NCI-H2107 treated with DMSO at 0.1 percent for 48 hours (cell line): ENCODE measurements around the gene ZNF93.
"Not testable (repeated sequence)": the region's sequence is repeated elsewhere in the genome, so short reads cannot be mapped to it uniquely, and the experiment has no call there.

Experiments
- DNase-seq: peaks from one replicate; lab custom pipeline; 2025; ENCODE audit not compliant: unreplicated experiment; lab: John Stamatoyannopoulos, UW

ZNF93 gene

DNA sequence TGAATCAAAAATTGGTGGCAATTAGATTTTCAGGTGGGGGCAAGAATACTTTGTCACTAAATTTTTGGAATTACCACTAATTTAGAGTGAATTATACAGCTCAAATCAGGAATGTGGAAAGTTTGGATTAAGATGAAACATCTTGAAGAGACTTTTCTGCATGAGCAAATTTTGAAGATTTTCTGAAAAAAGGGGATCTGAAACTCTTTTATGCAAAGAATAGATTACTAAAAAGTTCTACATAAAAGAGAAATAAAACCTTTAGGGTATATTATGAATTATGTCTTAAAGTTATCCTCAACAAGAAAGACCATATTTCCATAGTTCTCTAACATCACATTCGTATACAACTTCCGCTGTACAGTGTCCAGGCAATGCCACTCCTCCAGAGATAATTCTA, 36.7 kb downstream of the ZNF93 start:
- DNase-seq: no peak

GRCh38 chr19:19938449-19938848, 37.7 kb downstream of the ZNF93 start:
- DNase-seq: no peak

- no peak for DNase-seq
Measured at GRCh38 chr19:19943848-19944582, 43.3 kb downstream of the ZNF93 start.

GRCh38 chr19:19944583-19944880, 43.8 kb downstream of the ZNF93 start:
- no peak for DNase-seq

DNA sequence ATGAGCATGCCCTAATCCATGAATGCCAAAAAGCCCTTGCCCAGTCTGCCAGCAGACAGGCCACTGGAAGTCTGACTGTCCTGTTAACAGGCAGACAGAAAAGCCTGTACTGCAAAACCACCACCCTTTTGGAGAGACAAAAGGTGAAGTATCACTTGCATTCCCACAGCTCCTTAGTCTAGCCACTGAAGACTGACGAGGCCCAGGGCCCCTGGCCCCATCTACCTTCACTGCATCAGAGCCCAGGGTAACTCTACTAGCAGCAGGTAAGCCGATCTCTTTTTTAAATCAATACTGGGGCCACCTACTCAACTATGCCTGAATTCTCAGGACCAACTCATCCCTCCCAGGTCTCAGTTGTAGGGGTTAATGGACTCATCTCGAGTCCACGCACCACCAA, 45.5 kb downstream of the ZNF93 start:
- DNase-seq: no peak

DNA sequence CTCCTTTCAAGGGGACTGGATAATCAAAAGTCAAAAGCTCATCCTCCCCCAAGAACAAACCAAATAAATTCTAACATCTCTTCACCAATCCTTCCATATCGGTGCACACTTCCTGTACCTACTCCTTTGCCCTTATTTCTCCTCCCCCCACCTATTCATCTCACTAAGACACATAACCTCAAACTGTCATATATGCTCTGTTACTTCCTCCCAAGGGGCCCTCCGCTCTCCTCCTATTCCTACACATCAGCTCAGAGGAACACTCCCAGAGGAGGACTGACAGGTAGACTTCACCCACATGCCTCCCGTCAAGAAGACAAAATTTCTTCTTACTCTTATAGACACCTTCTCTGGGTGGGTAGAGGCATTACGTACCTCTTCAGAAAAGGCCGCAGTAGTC, 48.1 kb downstream of the ZNF93 start:
- no peak for DNase-seq

GRCh38 chr19:19955208-19955607, 54.5 kb downstream of the ZNF93 start:
- DNase-seq: no peak

DNA sequence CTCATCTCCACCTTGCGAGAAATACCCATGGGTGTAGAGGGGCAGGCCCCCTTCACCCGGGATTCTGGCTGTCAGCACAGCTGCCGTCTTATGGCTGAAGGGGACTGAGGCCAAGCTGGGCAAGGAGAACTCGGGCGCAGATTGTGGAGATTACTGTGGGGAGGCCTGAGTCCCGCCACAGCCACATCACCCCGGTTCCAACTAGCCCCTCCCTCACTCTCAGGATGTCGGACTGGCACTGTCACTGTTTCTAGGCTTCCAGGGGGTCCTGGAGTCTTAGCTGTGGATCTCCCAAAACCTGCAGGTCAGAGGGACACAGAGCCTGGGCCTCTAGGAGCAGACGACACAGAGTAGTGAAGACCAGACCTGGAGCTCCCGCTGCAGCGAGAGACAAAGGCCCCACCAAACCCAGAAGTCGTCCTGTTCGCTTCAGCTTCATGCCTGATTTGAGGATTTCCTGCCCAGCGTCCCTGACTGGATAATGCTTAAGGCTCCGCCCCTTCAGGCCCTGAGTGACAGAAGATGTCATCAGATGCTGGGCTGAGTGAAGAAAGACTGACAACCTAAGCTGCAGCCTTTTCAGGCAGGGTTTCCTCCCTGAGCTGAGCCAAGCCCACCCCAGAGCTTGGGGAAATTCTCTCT, 55.8 kb downstream of the ZNF93 start:
- no peak for DNase-seq

GRCh38 chr19:19957766-19958165, 57.0 kb downstream of the ZNF93 start:
- not testable (repeated sequence) for DNase-seq

DNA sequence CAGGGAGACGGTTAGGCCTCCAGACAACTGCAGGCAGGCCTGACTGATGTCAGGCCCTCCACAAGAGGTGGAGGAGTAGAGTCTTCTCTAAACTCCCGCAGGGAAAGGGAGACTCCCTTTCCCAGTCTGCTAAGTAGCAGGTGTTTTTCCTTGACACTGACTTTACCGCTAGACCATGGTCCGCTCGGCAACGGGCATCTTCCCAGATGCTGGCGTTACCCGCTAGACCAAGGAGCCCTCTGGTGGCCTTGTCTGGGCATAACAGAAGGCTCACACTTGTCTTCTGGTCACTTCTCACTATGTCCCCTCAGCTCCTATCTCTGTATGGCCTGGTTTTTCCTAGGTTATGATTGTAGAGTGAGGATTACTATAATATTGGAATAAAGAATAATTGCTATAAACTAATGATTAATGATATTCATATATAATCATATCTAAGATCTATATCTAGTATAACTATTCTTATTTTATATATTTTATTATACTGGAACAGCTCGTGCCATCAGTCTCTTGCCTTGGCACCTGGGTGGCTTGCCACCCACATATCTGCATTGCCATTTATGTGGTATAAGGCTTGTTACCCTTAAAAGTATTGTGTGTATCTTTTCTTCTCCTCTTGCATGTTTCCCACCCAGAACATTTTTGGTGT, 58.5 kb downstream of the ZNF93 start:
- DNase-seq: peak; percentile 15

DNA sequence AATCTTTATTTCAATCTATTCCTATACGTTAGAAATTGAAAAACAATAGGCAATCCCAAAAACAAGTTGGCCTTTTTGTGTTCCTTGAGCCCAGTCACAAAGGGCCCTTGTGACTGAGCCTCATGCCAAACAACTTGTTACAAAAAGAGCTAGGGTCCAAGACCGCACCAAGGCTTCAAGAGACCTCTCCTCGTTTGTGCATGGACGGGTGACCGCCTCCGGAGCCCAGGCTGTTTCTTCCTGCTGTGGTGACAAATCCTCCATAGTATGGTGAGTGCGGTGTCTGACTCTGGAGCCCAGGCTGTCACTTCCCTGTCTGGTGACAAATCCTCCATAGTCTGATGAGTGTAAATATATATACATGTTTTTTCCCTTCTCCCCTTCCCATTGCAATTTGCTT, 63.7 kb downstream of the ZNF93 start:
- no peak for DNase-seq

DNA sequence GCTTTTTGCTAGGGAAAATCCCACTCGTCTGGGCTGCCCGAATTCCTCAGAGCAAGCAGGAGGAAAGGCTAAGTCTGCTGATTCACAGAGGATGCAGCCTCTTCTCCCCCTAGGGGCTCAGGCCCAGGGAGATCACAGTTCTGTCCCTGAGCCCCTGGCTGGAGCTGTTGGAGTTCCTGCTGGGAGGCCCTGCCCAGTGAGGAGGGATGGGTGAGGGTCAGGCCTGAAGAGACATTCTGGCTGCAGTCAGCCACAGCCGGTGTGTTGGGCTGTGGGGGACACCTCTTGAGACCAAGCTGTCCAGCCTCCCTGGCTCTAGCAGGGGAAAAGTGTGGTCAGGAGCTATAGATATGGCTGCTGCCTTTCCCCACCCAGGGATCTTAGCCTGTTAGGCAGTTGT, 65.4 kb downstream of the ZNF93 start:
- not testable (repeated sequence) for DNase-seq

DNA sequence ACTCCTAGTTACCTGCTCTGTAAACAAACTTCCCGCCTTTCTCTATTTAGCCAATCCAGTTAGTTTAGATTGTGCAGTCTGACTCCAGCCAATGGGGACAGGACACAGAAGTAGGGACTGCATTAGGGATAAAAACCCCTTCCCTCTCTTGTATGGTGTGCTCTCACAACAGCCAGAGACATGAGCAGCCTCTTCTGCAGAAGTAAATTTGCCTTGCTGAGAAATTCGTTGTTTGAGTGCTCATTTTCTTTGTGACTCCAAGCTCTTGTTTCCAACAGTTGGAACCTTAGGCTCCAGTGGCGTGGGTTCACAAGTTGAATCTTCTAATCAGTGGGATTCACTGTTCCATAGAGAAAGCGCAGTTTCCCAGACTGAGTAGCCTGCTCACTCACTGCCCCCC, 66.1 kb downstream of the ZNF93 start:
- no peak for DNase-seq
